GM21390 (cell line): ENCODE data around the gene VPS50.
"Not testable (repeated sequence)": the region's sequence is repeated elsewhere in the genome, so short reads cannot be mapped to it uniquely, and the experiment has no call there.

ENCODE experiments used
- ATAC-seq: cut with Tn5 transposase; IDR thresholded peaks from one replicate; pipeline ENCODE4 v1.9.1; 2021; ENCODE audit not compliant: unreplicated experiment

The VPS50 gene

DNA sequence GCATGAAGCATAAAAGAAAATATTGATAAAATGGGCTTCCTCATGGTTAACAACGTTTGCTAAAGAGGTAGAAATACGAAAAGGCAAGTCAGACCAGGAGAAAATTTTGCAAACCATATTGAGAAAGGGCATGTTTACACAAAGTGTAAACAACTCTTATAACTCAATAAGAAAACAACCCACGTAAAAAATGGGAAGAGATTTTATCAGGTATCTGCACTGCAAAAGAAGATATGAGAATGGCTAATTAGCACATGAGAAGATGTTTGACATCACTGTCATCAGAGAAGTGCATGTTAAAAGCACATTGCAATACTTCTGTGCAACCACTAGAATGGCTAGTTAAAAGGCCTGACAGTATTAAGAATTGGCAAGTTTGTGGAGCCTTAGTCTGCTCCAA, 99.5 kb downstream of the VPS50 start:
- ATAC-seq: no peak

DNA sequence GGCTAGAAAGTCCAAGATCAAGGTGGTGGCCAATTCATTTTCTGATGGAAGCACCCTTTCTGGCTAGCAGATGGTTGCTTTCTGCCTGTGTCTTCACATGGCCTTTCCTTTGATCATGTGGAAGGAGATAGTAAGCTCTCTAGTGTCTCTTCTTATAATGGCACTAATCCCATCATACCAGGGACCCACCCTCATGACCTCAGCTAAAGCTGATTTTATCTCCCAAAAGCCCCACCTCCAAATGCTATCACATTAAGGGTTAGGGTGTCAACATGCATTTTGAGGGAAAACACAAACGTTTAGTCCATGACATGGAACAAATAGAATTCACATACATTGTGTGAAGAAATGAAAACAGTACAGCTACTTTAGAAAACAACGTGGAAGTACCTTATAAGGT, 100.0 kb downstream of the VPS50 start:
- no peak for ATAC-seq

DNA sequence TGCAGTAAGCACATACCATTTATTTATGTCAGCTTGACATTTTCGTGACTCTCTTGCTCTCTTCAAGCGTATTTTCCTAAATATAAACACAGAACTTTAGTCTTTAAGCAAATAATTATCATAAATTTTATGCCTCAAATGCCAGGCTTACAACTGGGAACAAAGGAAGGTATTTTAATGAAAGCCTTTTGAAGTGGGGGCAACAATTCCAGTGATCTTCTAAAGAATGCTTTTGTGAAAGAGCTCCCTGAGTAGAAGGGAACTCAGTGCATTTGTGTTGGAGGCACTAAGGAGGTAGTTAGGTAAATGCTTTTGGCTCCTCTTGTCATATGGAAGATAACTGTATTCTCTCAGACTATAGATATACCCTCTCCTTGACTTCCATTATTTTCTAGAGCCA, 104.9 kb downstream of the VPS50 start:
- ATAC-seq: no peak

DNA sequence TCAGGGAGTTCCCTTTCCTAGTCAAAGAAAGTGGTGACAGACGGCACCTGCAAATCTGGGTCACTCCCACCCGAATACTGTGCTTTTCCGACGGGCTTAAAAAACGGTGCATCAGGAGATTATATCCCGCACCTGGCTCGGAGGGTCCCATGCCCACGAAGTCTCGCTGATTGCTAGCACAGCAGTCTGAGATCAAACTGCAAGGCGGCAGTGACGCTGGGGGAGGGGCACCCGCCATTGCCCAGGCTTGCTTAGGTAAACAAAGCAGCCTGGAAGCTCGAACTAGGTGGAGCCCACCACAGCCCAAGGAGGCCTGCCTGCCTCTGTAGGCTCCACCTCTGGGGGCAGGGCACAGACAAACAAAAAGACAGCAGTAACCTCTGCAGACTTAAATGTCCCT, 110.0 kb downstream of the VPS50 start:
- ATAC-seq: not testable (repeated sequence)

DNA sequence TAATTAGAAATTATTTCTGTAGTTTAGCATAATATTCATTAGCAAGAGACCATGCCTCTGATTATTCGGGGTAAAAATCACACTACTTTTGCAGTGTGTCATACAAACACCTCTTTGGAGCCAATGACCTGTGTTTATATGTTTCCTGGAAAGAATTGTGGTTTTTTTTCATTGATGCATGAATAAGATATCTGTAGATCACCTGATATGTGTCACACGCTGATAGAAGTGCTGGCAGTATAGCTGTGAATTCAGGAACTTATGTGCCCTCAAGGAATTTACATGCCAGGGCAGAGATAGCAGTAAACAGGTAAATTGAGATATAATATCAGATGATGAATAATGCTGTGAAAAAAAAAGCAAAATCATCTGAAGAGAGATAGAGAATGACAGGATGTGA, 118.2 kb downstream of the VPS50 start:
- ATAC-seq: no peak

DNA sequence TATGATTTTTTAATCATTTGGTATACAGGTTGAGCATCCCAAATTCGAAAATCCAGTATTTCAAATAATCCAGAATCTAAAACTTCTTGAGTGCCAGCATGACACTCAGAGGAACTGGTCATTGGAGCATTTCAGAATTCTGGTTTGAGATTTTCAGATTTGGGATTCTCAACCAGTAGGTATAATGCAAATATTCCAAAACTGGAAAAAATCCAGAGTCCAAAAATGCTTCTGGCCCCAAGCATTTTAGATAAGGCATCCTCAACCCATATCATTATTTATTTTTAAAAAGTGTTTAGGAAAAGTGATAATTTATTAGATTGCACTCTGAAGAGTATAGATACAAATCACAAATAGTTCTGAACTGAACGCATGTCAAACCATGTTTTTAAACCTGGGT, 120.7 kb downstream of the VPS50 start:
- no peak for ATAC-seq

DNA sequence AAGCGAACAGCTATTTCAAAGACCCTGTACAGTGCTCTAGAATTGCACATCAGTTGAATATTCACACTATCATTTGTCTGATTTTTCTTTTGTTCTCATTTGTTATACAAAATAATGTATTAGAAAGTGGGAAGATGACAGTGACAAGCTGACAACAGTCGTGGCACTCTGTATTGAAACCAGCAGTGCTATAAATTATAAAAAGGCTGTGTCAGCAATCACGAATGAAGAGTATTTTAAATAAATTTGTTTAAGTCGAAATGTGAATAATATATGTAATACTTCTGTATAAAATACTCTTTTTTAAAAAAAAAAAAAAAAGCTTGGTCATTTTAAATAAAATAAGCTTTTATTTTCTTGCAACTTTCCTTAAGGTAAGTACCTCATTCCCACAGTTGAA, 122.6 kb downstream of the VPS50 start:
- no peak for ATAC-seq

DNA sequence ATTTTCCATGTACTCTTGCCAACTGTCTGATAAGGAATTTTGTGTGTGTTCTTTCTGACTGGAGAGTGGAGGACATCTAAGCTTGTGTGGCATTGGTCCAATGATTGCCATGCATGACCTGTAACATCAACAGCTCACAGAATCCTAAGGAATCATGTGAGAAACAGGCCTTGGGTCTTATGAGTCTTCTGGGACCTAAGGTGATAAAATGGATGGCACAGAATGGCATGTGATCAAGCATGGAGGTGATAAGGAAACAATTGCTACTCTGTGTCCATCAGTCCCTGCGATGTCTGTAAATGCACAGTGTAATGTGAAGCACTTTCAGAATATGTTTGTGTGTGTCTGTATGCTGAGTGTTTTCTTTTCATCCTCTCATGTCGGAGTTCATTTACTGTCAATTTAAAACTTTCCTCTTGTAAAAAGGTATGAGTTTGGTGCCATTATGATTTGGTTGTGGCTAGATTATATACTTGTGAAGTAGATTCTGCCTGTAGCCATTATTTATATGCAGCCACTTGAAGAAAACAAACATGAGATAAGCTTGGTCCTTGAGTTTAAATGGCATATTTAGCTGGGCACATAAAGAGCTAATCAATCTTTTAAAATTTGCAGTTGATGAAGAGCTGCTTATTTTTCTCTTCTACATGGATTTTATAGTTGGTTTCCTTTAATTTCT, 127.5 kb downstream of the VPS50 start:
- ATAC-seq: no peak

DNA sequence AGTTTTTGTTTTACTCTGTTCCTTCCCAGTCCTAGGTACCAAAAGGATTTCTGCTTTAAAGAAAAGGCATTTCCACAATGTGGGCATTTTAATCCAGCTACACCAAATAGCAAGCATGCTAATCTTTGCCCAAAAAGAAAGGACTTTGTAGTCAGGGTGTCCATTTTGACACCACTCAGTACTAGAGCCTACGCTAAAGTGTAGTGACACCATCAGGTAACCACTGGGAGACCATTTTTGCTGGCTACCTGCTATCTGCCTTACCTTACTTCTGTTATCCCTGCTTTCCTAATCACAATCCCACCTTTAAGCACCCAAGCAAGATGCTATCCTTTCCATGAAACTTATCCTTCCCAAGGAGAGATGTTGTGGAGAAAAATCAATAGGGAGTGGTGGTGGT, 129.7 kb downstream of the VPS50 start:
- no peak for ATAC-seq

DNA sequence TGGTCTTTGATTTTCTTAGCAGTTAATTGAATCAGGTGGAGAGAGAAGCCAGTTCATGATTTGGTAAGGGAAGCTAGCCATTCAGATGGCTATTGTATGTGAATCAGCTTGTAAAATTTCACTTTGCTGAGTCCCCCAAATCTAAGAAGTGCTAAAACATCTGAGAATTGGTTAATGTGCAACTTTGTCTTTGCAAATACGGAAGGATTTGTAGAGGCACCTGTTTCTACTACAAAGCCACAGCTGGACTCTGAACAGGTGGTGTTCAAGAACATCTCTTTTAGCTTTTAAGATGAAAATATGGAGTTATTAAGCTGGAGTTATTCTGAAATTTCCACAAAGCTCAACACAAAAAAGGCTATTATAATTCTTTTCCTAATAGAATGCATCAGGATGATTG, 132.6 kb downstream of the VPS50 start:
- no peak for ATAC-seq

DNA sequence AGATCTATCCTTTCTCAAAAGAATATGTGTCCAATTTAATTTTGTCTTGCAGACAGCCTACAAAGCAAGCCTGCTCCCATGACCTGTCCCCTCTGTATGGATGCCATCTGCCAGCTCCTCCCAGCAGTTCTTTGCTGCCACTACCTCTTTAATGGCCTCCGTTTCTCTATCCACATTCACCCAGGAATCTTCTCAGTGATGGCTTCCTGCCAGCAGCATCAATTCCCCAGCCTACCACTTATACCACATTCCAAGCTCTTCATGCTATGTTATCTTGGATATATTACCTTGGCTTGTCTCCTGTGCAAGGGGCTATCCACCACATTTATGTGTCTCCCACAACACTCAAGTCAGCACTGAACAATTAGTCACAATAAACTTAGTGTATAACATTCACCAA, 133.2 kb downstream of the VPS50 start:
- no peak for ATAC-seq

DNA sequence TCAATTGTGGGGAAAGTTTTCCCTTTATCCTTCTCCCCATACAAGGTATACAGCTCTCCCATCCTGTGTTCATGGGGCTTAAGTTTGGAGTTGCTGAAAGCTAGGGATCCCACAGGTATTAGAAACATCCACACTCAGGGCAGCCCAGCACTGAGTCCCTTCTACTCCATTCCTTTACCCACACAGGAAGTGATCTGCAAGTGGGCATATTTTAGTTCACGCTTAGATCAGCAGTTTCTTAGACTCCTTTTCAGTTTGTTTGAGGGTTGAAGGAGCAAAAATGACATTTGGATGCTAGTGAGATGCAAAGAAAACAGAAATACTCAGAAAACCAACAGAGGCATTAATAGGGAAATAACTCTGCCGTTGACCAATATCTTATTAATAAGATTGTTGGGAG, 134.7 kb downstream of the VPS50 start:
- ATAC-seq: no peak

DNA sequence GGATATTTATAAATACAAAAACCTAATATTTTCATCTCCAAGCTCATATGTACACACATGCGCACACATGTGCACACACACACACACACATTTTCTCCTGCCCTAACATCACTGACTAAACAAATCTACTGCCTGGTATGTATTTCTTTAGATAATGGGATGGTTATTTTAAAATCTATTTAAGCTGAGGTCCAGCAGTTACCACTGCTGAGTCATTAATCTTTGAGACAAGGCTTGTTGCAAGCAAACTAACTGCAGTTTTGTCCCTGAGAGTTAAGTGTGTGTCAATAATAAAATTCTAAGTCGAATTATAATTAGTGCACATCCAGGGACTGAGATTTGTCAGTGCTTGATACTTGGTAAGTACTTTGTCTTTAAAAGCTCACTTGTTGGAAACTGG, 135.1 kb downstream of the VPS50 start:
- no peak for ATAC-seq

DNA sequence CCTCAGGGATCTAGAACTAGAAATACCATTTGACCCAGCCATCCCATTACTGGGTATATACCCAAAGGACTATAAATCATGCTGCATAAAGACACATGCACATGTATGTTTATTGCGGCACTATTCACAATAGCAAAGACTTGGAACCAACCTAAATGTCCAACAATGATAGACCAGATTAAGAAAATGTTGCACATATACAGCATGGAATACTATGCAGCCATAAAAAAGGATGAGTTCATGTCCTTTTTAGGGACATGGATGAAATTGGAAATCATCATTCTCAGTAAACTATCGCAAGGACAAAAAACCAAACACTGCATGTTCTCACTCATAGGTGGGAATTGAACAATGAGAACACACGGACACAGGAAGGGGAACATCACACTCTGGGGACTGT, 138.8 kb downstream of the VPS50 start:
- not testable (repeated sequence) for ATAC-seq

DNA sequence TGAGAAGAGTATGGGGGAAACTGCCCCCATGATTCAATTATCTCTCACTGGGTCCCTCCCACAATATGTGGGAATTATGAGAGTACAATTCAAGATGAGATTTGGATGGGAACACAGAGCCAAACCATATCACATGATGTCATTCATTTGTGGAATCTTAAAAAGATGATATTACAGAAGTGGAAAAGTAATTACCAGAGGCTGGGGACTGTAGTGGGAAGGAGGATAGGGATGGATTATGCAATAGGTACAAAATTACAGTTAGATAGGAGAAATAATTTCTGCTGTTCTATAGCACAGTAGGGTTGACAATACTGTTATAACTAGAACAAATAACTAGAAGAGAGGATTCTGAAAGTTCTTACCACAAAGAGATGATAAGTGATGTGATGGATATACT, 141.4 kb downstream of the VPS50 start:
- no peak for ATAC-seq

DNA sequence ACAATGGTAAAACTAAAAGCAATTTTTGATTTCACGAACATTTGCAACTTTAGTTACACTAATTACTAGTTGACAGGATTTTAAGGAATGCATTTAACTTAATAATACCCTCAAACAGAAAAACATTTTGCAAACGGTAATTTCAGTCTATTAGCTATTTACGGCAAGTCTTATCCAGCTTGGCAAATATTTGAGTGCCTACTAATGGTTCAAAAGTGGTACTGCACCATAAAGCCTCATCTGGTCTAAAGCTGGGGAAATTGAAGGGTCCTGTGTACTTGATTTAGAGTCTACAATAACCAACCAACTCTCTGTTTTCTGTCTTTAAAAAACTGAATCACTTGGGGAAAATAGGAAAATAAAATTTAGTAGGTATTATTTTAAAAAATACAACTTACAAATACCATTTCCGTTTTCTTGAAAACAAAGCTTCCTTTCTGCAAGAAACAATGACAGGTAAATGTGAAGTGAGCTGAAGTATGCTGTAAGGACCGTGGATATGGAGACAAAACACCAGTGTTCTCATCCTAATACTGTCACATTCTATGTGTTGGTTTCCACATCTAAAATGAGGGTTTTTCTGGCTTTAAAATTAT, 142.3 kb downstream of the VPS50 start:
- ATAC-seq: peak; percentile 59

DNA sequence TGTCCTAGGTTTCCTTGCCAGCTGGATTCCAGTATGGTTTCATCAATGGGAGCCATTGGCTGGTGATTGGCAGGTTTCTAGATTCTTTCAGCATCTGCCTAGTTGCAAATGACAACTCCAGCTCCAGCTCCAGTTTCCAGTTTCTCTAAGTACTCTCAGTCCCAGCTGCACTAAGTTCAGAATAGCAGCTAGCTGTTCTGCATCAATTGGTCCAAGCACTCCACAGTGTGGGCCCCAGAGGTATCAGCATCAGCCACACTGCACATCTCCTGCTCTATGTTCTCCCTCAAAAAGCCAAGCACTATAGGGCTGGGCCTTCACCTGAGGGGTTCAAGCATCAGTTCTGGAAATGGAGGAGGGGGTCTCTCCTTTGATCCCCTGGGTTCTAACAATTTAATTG, 143.4 kb downstream of the VPS50 start:
- no peak for ATAC-seq

DNA sequence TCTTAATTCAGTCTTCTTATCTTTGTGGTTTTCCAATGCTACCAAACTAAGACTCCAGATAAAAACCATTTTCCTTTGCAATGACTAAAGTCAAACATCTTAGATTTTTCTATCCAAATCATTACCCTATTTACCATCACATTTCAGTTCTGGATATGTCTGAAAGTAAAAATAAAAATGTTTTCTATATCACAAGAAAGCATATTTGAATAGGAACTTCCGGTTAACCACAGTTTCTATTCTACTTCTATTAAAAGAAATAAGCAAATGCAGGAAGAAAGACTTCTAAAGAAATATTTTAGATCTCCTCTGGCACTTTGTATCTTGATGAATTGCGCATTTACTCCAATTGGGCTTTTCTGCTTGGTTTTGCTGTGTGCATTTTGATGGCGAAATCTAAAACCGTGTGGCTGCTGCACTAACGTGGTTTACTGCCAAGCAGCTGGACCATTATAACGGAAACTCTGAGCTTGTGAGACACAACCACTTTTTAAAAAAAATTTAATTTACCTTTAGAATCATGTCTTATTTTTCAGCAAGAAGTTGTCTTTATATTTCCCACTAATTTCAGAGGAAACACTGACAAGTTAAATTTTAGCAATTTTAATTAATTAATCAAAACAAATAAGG, 146.1 kb downstream of the VPS50 start:
- peak; percentile 58 for ATAC-seq

DNA sequence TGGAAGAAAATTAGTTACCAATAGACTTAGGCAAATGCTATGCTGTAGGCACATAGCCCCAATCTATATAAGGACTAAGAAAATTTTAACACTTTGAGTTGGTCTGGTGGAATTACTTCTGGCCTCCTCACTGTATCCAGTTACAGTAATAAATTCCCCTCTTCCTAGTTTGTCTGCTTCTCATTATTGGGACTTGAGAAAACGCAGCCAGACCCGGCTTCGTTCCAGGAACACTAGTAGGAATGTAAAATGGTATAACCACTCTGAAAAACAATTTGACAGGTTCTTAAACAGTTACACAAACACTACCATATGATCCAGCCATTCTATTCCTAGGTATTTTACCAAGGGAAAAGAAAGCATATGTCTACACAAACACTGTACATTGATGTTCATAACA, 150.2 kb downstream of the VPS50 start:
- no peak for ATAC-seq

DNA sequence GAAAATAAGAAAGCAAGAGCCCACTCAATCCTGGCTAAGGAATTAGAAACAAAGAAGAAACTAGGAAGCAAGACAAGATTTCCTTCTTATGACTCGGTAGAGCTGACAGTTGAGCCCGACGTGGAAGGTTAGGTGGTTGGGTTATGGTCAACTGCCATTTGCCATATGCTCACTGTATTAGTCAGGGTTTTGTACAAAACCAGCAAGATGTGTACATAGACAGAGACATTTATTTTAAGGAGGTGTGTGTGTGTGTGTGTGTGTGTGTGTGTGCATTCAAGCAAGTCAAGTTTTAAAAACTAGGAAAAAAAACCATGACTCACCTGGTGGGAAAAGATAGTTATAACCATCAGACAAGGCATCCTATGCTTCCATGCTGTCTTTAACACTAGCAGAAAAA, 158.5 kb downstream of the VPS50 start:
- no peak for ATAC-seq

DNA sequence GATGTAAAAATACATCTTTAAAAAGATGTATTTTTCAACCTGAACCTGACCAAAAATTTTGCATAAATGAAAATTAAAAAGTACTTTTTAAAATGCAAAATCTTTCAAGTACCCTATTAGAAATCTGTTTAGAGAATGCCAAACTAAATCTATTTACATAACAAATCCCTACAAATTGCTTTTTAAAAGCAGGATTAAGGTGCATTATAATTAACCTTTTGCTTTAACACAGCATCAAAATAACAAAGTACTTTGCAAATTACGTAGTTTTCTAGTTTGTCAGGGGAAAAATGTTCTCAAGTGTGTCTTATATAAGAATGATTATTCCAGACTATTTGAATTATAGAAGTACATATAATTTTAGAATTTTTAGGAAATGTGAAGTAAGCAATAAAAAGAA, 160.8 kb downstream of the VPS50 start:
- no peak for ATAC-seq

DNA sequence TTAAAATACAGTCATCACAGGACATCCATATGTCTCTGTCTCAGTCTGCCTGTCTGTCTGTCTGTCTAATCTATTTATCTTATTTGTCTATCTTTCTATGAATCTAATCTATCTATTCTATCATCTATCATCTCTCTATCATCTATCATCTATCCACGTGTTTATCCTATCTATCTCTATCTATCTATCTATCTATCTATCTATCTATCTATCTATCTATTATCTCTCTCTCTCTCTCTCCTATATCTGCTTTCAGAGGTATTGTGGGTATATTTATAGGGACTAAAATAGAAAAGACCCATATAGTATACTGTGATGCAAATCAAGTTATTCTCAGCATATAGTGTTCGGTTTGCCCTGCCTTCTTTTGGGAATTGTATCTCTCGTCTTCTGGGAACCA, 167.5 kb downstream of the VPS50 start:
- no peak for ATAC-seq

DNA sequence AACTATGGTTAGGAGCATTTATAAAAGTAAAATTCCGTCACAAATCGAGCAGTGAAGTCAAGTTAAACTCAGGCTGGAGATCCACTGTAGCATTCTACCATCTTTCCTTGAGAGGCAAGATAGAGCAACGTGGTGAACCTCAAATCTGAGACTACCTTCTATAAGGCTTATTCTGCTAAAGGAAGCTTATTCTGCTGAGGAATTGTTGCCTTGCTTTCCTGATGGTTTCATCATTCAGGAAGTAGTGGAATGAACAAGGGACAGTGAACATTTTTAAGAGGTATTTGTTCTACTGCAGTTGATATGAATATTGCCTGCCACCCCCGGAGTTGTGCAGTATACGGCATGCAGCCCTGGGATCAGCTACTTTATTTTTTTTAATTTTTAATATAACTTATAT, 170.8 kb downstream of the VPS50 start:
- no peak for ATAC-seq
